GM19372 (cell line): ENCODE measurements around the gene WDR44.

Source experiments
- ATAC-seq: cut with Tn5 transposase; IDR thresholded peaks from one replicate; pipeline ENCODE4 v1.9.1; 2021; ENCODE audit warnings: mild to moderate bottlenecking, low read depth, moderate library complexity; ENCODE audit not compliant: unreplicated experiment

Gene WDR44

GRCh38 chrX:118355225-118355920 is 9.5 kb downstream of the WDR44 start:
- ATAC-seq = no peak

DNA sequence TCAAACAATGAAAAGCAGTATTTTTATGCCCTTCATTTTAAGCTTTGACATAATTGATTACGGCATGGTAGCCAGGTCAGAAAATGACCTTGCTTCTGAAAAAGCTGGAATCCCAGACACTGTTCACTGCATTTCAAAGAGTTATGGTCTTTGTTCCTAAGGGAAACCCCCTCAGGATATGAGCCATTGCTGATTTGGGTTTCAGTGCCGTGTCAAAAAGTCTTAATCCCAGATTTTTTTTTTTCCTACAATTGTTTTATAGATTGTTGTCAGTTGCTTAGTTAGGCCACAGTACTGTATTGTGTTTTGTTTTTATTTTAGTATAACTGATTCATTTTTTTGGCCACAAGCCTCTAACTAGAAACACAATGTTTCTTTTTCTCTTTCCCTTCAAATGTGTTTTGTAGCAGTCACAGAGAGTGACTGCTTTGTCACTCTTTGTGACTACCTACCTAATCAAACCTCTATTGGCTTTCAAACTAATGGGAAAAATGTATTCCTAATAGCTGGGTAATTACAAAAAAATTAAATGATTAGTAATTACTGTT is 10.3 kb downstream of the WDR44 start:
- no peak for ATAC-seq

DNA sequence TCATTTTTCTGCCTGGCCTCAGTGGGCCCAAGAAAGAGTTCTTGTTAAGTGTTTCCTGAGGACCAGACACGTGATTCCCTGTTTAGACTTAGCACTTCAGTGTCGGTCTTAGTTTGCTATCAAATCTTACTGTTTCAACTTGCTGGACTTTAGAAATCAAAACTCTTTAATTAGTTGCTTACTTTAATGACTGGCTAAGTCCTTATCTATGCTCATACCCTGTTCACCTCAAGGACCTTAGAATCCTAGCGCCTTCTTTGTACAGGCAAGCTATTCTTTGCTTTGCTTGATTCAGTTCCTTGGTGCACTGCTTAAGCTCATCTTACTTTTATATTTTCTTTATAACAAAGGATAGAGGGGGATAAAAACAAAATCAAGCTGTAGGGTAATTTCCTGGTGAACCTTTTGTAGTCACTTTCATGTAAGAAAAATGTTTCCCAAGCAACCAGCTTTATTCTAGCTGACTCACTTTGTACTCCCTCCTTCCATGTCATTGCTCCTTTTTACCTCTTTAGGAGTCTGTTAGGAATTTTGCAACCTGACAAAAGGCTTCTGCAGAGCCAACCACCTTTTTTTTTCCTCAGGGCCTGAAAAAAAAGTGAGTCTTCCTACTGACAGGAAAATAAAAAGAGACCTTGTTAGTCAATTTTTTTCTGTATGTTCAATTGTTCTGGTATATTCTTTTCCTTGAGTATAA is 14.7 kb downstream of the WDR44 start:
- ATAC-seq = no peak

DNA sequence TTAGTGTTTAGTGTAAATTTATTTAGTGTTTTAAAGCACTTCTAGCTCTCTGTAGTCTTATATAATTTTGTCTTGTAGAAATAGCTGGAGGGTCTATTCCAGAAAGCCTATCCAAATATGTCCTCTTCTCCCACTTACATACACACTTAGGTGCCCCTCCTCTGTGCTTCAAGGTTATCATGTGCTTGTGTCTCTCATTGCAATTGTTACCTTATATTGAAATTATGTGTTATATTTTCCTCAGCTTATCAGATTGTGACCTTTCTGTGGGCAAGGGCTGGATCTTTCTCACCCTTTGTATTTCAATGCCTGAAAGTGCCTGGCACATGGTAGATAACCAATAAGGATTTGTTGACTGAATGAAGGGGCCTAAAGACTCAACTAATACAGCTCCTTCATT is 18.4 kb downstream of the WDR44 start:
- ATAC-seq = no peak

DNA sequence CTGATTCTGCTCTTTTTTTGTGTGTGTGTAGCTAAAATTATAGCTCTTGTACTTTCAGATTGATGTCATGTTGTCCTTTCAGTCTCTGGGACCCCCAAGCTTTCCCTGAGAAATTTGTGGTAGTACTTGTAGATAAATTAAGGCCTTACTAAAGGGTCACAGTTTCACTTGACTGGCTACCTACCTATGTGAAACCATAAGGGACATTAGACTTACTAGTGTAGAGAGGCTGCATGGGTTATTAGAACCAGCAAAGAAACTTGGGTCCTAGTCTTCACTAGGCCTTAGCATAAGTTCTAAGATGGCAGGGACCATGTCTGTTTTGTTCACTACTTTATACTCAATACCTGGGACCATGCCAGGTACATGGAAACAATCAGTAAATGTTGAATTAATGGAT is 21.4 kb downstream of the WDR44 start:
- ATAC-seq = no peak

- ATAC-seq = no peak
Observed at GRCh38 chrX:118368398-118368797, 22.5 kb downstream of the WDR44 start.

- ATAC-seq = no peak
Observed at GRCh38 chrX:118370921-118371624, 25.2 kb downstream of the WDR44 start.

DNA sequence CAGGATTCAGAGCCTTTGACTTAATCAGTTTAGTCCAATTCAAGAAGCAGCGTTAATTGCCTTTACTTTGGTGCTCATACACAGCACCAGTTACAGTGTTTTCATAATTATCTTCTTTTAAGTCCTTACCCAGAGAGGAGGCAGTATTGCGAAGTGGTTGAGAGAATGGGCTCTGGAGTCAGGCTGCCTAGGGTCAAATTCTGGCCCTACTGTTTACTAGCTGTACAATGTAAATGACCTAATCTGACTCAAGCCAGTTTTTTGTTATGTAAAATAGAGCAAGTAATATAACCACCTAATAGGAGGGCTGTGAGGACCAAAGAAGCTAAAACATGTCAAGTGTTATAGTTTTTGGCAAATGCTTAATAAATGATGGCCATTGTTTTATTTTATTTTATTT is 27.6 kb downstream of the WDR44 start:
- ATAC-seq = no peak

DNA sequence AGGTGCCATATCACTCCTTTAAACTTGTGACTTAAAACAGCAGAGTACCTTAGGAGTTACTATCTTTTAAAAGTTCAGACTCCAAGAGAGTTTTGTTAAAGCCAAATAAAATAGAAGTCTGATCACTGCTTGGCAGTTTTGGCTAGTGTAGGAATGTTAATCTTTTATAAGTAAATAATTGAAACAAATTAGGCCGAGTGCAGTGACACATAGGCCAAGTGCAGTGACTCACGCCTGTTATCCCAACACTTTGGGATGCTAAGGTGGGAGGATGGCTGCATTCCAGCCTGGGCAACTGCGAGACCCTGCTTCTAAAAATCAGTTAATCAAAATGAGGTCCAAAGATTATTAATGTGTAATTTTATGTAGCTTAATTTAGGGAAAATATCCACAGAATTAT is 37.2 kb downstream of the WDR44 start:
- no peak for ATAC-seq

GRCh38 chrX:118392716-118393115 is 46.8 kb downstream of the WDR44 start:
- ATAC-seq = no peak

DNA sequence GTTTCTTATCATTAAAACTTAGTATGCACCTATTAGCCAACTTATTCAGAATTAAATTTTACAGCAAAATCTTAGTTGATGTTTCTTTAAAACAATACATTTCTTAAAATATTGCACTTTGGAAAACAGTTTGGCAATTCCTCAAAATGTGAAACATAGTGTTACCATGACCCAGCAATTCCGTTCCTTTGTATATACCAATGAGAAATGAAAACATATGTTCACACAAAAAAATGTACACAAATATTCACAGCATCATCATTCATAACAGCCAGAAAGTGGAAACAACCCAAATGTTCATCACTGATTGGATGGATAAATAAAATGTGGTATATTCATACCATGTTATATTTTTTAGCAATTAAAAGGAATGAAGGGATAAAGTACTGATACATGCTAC is 50.2 kb downstream of the WDR44 start:
- ATAC-seq = no peak

DNA sequence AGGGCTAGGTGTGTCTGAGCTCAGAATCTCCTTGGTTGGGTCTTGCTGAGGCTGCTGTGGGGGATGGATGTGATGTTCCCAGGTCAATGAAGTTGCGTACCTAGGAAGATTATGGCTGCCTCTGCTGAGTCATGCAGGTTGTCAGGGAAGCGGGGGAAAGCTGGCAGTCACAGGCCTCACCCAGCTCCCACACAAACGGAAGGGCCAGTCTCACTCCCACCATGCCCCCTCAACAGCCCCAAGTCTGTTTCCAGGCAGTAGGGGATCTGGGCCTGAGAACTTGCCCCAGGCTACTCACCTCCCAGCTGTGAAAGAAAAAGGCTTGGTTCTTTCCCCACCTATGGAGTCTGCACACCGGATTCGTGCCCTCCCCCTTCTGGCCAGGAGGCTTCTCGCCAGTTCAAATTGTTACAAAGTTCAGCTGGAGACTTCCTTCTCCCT is 72.9 kb downstream of the WDR44 start:
- ATAC-seq = no peak

GRCh38 chrX:118420462-118420861 is 74.6 kb downstream of the WDR44 start:
- no peak for ATAC-seq

DNA sequence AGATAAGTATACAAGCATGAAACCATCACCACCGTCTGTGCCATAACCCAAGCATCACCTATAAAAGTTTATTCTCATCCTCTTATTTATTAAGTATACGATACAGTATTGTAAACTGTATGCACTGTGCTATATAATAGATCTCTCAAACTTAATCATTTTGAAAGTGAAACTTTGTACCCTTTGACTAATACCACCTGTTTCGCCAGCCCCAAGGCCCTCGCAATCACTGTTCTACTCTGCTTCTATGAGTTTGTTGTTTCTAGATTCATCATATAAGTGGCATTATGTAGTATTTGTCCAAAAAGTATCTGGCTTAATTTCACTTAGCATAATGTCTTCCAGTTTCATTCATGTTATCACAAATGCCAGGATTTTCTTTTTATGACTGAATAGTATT is 77.7 kb downstream of the WDR44 start:
- no peak for ATAC-seq

GRCh38 chrX:118432799-118433198 is 86.9 kb downstream of the WDR44 start:
- no peak for ATAC-seq

- ATAC-seq = no peak
Observed at GRCh38 chrX:118437283-118437682, 91.4 kb downstream of the WDR44 start.

DNA sequence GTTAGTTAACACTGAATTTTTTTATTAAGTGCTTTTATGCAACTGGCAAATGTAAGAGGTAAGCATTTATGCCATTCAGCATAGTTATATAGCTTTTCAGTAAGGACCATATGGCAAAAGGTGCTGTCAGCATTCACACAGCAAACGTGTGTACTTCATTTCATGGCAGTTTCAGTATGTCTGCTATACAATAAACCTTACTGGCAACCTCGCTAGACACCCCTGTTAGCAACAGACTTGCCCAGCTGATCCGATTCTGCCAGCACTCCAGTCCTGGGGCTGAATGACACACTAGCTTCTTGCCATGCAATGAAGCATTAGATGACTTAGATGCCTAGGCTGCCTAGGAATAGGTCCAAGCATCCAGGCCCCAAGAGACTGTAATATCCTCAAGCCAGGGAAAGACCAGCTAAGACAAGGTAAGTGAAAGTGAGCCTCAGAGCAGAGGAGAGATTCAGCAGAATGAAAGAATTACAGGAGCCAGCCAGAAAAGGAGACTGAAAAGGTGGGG is 102.4 kb downstream of the WDR44 start:
- ATAC-seq = no peak

- ATAC-seq = no peak
Observed at GRCh38 chrX:118455013-118455412, 109.1 kb downstream of the WDR44 start.

DNA sequence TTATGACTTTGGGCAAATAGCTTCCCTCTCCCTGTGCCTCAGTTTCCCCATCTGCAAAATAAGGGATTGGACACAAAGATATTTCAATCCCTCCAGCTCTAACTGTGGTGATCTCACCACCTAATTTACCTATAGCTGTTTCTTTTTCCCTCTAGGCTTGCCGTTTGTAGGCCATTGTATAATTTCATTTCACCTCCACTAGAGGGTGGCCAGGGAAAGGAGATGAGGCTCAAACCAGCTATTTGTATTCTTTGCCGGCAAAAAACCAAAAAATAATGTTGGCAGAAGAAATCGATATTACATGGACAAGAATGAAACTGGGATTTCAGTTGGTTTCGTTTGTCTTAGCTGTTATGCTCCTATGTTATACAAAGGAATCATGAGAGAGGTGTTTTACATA is 113.6 kb downstream of the WDR44 start:
- no peak for ATAC-seq

DNA sequence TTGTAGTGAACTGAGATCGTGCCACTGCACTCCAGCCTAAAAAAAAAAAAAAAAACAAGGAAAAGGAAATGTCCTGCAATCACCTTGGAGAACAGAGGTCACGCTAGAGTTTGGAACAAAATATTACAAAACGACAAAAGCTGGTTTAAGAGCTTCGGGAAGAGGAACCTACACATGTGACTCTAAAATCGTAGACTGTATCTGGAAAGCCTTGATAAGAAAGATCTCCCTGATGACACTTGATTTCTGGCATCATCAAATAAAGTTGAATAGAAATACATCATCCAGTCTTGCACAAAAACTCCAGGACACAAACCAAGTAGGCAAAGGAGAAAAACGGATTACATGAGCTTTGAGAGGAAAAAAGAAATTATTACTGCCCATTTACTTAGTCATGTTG is 118.6 kb downstream of the WDR44 start:
- no peak for ATAC-seq

GRCh38 chrX:118468122-118468521 is 122.2 kb downstream of the WDR44 start:
- ATAC-seq = no peak
